ENCODE measurements around the gene PIWIL1. TPM values are rescaled to one million over a fixed set of nuclear protein-coding genes. Genes with fewer than 3 reads are reported as not detected.

The PIWIL1 gene
- total RNA-seq, 2 donors from 2014 or later, result not detected

- intact Hi-C loops (cut with DNase I), result loop anchor here (5.0 kb wide), 1 partner anchor 288 kb away; no protein-coding TSS in a partner anchor
- no peak for DNase-seq (ENCODE audit: low spot score)
These were observed 2.8 kb upstream of the PIWIL1 start for GRCh38 chr12:130334937-130335336.

- intact Hi-C loops (cut with DNase I), result loop anchor here in 1 of 2 donors (5.0 kb wide), 1 partner anchor 288 kb away; no protein-coding TSS in a partner anchor
- DNase-seq (ENCODE audit: low spot score), result no peak
These were observed 1.9 kb upstream of the PIWIL1 start for GRCh38 chr12:130335517-130336392.

DNA sequence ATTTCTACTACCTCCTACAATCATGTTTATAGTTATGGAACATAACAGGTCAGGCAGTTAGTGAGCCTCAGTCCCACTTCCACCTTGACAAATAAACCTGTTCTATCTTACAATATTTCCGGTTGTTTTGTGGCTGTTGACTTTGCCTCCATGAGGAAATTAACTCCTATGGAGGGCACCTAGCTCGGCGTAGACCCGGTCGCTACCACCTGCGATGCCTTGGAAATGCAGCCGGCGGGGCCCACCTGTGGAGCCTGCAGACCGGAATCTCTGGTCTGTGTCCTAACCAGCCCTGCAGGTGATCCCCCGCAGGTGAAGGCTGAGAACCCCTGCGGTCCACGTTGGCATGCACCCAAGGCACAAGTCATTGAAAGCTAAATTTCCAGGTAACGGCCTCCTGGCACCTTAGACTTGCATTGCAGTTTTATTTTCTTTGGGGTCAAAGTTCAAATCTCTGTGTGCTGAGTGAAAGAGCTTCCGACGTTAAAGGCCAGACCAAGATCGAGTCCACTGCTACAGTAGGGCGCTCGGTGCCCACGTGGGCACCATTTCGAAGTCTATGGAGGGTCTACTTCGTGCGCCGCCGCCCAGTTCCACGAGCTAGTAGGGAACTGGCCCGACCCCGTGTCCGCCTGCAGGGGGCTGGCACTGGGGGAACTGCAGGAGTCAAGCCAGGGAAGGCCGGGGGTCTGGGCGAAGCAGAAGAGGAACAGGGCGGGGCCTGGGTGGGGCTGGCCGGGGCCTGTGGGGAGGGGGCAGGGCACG is 782 bp upstream of the PIWIL1 start:
- no peak for DNase-seq (ENCODE audit: low spot score)
- intact Hi-C loops (cut with DNase I), result loop anchor here in 1 of 2 donors (5.0 kb wide), 1 partner anchor 290 kb away; no protein-coding TSS in a partner anchor

DNA sequence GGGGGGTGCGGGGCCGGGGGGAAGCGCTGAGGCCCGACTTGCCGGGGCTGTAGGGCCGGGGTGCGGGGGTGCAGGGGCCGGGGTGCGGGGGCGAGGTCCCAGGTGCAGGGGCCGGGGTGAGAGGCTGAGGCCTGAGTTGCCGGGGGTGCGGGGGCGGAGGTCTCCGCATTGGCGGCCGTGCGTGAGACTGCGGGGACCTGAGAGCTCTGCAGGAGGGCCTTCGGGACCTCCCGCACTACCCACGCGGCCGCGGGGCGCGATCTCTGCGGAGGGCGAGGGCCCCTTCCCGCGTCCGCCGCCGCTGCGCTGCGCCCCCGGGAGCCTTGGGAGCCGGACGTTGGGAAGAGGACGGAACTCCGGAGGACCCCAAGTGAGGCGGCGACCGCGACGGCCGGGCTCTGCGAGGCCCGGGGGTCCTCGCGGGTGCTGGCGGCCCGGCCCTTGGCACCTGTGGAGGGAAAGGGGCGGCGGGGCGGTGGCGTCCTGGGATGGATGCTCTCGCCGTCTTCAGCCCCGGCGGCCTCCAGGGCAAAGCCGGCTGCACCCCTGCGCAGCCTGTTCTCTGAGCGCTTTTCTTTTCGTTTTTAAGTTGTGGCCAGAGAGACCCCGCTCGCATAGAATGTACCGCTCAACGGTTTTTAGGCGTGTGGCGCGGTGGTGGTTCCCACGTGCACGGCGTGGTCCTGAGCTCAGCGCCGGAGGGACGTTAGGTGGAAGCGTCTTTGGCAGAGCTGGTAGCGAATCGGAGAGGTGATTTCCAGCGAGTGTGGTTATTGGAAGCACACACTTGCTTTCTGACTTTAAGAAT is 1.3 kb downstream of the PIWIL1 start:
- intact Hi-C loops (cut with DNase I), result loop anchor here in 1 of 2 donors (5.0 kb wide), 1 partner anchor 292 kb away; no protein-coding TSS in a partner anchor
- no peak for DNase-seq (ENCODE audit: low spot score)

DNA sequence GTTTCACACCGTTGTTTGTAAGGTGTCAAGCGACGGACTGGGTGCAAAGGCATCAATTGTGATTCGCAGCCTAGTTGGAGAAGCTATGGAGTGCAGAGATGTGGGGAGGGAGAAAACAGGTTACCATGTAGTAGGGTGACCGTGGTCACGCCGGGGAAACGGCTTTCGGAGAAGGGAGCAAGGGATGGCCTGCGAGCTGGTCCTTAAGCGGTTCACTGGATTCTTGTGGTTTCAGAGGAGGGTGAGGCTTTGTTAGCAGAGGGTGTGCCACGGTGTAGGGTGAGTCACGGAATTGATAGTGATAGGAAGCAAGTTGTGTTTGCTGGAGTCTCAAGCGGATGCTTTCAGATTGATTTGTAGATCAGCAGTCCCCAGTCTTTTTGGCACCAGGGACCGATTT is 2.3 kb downstream of the PIWIL1 start:
- DNase-seq (ENCODE audit: low spot score), result no peak

DNA sequence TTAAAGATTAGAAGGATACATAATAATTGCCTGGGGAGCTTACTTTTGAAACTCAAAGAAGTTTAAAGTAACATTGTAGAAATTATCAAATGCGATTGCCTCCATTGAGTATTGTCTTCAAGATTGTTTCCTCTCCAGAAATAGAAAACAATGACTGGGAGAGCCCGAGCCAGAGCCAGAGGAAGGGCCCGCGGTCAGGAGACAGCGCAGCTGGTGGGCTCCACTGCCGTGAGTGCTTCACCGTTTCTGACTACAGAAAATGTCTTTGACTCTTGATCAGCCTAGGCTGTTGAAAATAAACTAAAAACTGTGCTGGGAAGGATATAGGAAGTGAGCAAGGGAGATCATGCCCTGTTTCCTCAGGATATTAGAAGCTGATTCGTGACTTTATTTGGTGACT is 4.8 kb downstream of the PIWIL1 start:
- no peak for DNase-seq (ENCODE audit: low spot score)
- intact Hi-C loops (cut with DNase I), result no loop called here

More for the DNA sequence above, 2.3 kb downstream of the PIWIL1 start:
- intact Hi-C loops (cut with DNase I), result loop anchor here in 1 of 2 donors (5.0 kb wide), 1 partner anchor 293 kb away; no protein-coding TSS in a partner anchor

DNA sequence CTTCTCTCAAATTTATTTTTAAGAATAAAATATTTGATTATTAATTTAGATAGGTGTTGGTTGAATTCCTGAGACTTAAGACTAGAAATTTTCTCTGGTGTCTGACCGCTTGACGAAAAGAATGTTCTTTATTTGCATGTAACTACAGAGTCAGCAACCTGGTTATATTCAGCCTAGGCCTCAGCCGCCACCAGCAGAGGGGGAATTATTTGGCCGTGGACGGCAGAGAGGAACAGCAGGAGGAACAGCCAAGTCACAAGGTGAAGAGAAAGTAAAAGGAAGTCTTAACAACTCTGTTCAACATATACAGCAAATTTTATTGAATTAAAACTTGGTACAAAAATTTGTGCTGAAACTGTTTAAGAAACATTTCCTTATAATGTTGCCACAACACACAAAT is 5.2 kb downstream of the PIWIL1 start:
- intact Hi-C loops (cut with DNase I), result no loop called here
- DNase-seq (ENCODE audit: low spot score), result no peak

GRCh38 chr12:130344529-130344928 is 6.8 kb downstream of the PIWIL1 start:
- intact Hi-C loops (cut with DNase I), result no loop called here
- DNase-seq (ENCODE audit: low spot score), result no peak

GRCh38 chr12:130345292-130345691 is 7.6 kb downstream of the PIWIL1 start:
- DNase-seq (ENCODE audit: low spot score), result no peak
- intact Hi-C loops (cut with DNase I), result no loop called here

DNA sequence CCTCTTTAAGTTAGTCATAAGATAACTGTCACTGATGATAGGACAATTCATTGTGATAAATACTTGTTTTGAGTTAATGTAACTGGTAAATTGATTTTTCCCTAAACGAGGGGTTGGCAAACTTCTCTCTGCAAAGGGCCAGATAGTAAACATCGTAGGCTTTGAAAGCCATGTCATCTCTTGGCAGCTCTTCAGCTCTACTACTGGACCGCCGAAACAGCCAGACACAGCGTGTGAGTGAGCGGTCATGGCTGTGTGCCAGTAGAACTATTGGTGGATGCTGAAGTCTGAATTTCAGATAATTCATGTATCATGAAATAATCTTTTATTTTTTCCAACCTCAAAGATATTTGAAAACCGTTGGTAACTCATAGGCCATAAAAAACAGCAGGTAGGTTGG is 9.9 kb downstream of the PIWIL1 start:
- intact Hi-C loops (cut with DNase I), result no loop called here
- no peak for DNase-seq (ENCODE audit: low spot score)

DNA sequence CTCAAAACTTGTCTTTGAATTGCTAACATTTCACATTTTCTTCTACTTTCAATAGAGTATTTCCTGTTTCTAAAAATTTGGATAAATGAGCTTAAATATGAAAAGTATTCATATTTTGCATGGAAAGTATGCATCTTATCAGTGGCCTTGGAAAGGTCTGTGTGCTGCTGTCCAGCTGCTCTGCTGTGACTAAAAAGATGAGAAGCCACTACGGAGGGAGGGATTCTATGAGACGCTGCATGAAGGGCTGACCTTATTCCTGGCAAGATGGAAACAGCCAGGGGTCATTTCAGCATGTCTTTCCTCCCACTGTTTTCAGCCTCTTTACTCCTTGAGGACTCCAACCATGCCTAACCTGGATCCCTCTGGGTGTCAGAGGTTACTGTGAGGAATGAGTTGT is 13.0 kb downstream of the PIWIL1 start:
- intact Hi-C loops (cut with DNase I), result no loop called here
- DNase-seq (ENCODE audit: low spot score), result no peak

- no peak for DNase-seq (ENCODE audit: low spot score)
- intact Hi-C loops (cut with DNase I), result no loop called here
These were observed 13.6 kb downstream of the PIWIL1 start for GRCh38 chr12:130351326-130351725.

- intact Hi-C loops (cut with DNase I), result no loop called here
- no peak for DNase-seq (ENCODE audit: low spot score)
These were observed 15.4 kb downstream of the PIWIL1 start for GRCh38 chr12:130353081-130353480.

GRCh38 chr12:130354407-130354806 is 16.7 kb downstream of the PIWIL1 start:
- no peak for DNase-seq (ENCODE audit: low spot score)
- intact Hi-C loops (cut with DNase I), result no loop called here

DNA sequence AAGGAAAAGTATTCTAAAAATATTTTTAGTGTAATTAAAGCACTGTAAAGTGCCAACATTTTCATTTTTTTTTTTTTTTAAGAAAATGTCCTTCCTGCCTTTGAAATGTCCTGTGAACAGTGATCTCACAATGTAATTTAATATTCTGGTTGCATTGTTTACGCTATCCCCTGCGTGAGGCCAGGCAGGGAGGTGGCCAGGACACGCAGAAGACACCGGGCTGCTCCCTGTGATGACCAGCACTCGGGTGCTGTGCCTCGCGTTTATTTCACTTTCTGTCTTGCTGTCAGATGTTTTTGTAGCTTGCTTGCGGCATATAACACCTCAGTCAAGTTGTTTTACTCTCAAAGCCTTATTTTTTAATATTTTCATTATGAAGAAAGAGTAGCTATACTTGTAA is 18.5 kb downstream of the PIWIL1 start:
- no peak for DNase-seq (ENCODE audit: low spot score)
- intact Hi-C loops (cut with DNase I), result no loop called here

DNA sequence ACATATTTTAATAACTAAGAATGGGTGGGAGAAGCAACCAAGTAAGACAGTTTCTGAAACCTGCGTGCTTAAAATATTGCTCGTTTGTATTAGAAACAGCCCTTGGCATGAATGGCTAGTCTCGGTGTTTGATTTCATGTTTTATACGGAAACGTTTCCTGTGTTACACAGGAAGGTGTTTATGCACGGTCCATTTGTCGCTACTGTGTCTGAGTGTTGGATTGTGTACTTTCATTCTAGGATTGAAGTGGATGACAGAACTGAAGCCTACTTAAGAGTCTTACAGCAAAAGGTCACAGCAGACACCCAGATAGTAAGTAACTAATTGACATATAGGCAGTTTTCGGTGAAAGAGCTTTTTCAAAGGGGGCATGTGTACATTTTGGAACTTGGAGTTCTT is 19.6 kb downstream of the PIWIL1 start:
- no peak for DNase-seq (ENCODE audit: low spot score)
- intact Hi-C loops (cut with DNase I), result no loop called here

DNA sequence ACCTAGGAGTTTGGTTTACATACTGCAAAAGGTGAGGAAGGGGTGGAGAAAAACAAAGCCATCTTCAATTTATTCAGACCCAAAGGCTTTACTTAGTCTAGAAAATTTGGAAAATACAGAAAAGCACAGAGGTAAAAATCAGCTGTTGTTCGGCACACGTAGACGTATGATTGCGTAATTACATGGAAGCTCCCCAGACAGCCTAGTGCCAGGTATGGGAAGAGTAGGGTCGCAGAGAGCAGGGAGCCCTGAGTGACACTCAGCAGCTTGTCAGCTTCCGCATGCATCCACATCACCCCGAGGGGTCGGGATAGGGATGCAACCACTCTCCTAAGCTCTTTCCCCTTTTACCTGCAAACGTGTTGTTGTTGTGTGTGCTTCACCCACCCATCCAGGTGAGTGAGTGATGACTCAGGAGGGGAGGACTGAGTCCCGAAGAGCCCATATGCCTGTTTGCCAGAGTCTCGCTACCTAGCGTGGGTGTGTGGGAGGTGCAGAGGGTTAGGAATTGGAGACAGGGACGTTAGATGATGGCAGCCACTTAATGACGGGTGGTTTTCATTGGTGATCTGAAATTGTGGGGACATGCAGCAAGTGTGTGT is 20.1 kb downstream of the PIWIL1 start:
- intact Hi-C loops (cut with DNase I), result no loop called here
- no peak for DNase-seq (ENCODE audit: low spot score)

GRCh38 chr12:130362060-130362459 is 24.4 kb downstream of the PIWIL1 start:
- DNase-seq (ENCODE audit: low spot score), result no peak
- intact Hi-C loops (cut with DNase I), result no loop called here

DNA sequence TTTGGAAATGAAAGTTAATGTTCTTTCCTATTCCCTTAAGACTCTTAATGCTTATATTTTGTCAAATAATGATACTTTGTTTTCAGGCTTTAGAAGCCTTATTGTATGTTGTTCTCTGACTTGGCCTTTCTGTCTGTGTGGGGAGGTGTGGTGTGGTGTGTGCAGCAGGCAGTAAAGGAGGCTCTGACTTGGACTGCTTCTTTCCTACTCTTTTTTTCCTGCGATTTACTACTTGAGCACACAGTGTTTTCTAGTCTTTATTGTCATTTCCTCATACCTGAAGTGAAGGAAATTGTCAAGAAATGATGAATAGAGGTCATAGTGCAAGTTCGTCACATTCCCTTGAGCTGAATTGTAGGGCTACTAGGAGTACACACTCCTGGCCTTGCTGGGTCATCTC is 26.9 kb downstream of the PIWIL1 start:
- intact Hi-C loops (cut with DNase I), result no loop called here
- no peak for DNase-seq (ENCODE audit: low spot score)
